ENCODE measurements around the gene PCNX2.

- no peak for TF ChIP-seq NRF1 (conservative IDR thresholded peaks at IDR 0.05; ENCODE audit: low read depth, low read length)
- TF ChIP-seq REST (IDR thresholded peaks at IDR 0.05; ENCODE audit: low read depth, low read length), result no peak
- TF ChIP-seq ZZZ3 (IDR thresholded peaks at IDR 0.05; ENCODE audit: control insufficient read depth, insufficient read length, low read depth), result no peak
- TF ChIP-seq NR2C2 (IDR thresholded peaks at IDR 0.05; ENCODE audit: borderline replicate concordance, control insufficient read depth, insufficient read length, low read depth), result no peak
Observed at GRCh38 chr1:232965912-232966217, 329.7 kb downstream of the PCNX2 start.

Data from GM12878 (cell line).